Ovary (tissue), 9 donors: Measurements from ENCODE around the gene ARMH3. TPM values are rescaled to one million over a fixed set of nuclear protein-coding genes. Genes with fewer than 3 reads are reported as not detected.

Source experiments
- DNase-seq, 5 donors: peaks; one replicate each; pipeline ENCODE4 v3.0.0-alpha.2; 2019 to 2020
- H3K27ac ChIP-seq, 2 donors: fragments of 200-600 bp; one replicate each; pipeline versions ENCODE4 v1.5.1 to v1.8.0; 2019 to 2022
- H3K27me3 ChIP-seq: fragments of 200-600 bp; one replicate; pipeline ENCODE4 v1.8.0; 2022
- H3K36me3 ChIP-seq: fragments of 200-600 bp; sonication (generic); one replicate; pipeline ENCODE4 v1.5.1; 2019
- H3K4me1 ChIP-seq: one replicate; pipeline ENCODE4 v1.8.1; 2013; ENCODE audit warnings: mild to moderate bottlenecking, moderate library complexity; ENCODE audit not compliant: insufficient read depth
- H3K4me3 ChIP-seq: fragments of 200-600 bp; sonication (generic); one replicate; pipeline ENCODE4 v1.5.1; 2017
- H3K9me3 ChIP-seq, 2 donors: fragments of 200-600 bp in 1 of 2; sonication (generic) in 1 of 2; one replicate each; pipeline versions ENCODE4 v1.5.1 to v1.8.1; 2013 to 2019; ENCODE audit warnings: mild to moderate bottlenecking in 1 of 2, moderate library complexity in 1 of 2
- EP300 ChIP-seq: sonication (generic); formaldehyde crosslinking; IDR thresholded peaks from one replicate; pipeline ENCODE4 v1.6.1; 2017; ENCODE audit warnings: antibody characterized with exemption
- POLR2A ChIP-seq: fragments of 450-650 bp; IDR thresholded peaks from one replicate; pipeline ENCODE4 v1.6.1; 2017; ENCODE audit warnings: antibody characterized with exemption, mild to moderate bottlenecking, moderate library complexity
- whole genome bisulfite sequencing, 3 donors: extraction: QIAGEN DNeasy Blood & Tissue Kit in 1 of 3; methylation state at CpG; one replicate each; pipeline versions ENCODE4 v1.1.5 to v1.1.7; 2013 to 2017; 5-methylcytosine and 5-hydroxymethylcytosine counted together
- intact Hi-C, 4 donors: fragments of 100-400 bp; cut with DNase I; formaldehyde crosslinking; loops; one replicate each; pipeline versions ENCODE4 v1.11.0 to v1.15.1; 2022 to 2023
- polyA plus RNA-seq, 2 donors: library from polyadenylated mRNA; stranded (reverse); fragments of 200-250 nt in 1 of 2; fragments of 350-450 nt in 1 of 2; fragmentation: Illumina TruSeq in 1 of 2; extraction: RNeasy Lipid Tissue Mini Kit (QIAGEN cat#74804) in 1 of 2; gene quantifications; one replicate each; pipeline ENCODE4 v1.2.3, GENCODE V29; 2013 to 2014
- total RNA-seq, 7 donors: library from RNA; depleted of rRNA in 2 of 7; stranded (reverse); fragments of >200 nt in 2 of 7; fragmentation: NEBNext Ultra II Directional in 3 of 7; extraction: Animal tissue kit (Norgen Biotek cat#: 25700) in 3 of 7; gene quantifications; one replicate each; pipeline versions ENCODE4 v1.1.0 to v1.2.4, GENCODE V29; 2016 to 2023
- TF ChIP-seq, protein P1 (sequence below), 3 donors: fragments of 450-650 bp in 2 of 3; fragments of 200-600 bp in 1 of 3; IDR thresholded peaks; one replicate each; pipeline versions ENCODE4 v1.5.1 to v1.8.0; 2016 to 2022; ENCODE audit warnings: antibody characterized with exemption in 3 of 3, mild to moderate bottlenecking in 1 of 3
- donor health status: DM: no; HTN: no; CAD: no; lungs with moderate emphysema.
- donor health status: DM: no; HTN: no; CAD: no.
- donor health status: Bipolar disorder and iron deficiency.
- donor health status: DM: yes; HTN: yes; CAD: no.
- donor health status: DM: no; HTN: no; CAD: no.
- donor health status: DM: yes; HTN: yes; CAD: no.

ARMH3 gene
- total and polyA plus RNA-seq, 9 donors: 9.1 to 24.2 (median 18.1) TPM

- 88 to 95% (median 95%) methylated on average over 2 of the region's 2 CpGs for WGBS, 3 donors
- peaks cover 1% of the 10 kb centered on the region for H3K4me1 ChIP-seq
- DNase-seq: no peak
- no peaks in the 10 kb centered on the region for H3K27me3 ChIP-seq
- H3K4me3 ChIP-seq: no peak overlapping the region
- H3K27ac ChIP-seq: no peak overlapping the region
- H3K36me3 ChIP-seq: no peaks in the 10 kb centered on the region
- TF ChIP-seq EP300 (no peak), POLR2A (no peak)
- TF ChIP-seq, protein P1, sequence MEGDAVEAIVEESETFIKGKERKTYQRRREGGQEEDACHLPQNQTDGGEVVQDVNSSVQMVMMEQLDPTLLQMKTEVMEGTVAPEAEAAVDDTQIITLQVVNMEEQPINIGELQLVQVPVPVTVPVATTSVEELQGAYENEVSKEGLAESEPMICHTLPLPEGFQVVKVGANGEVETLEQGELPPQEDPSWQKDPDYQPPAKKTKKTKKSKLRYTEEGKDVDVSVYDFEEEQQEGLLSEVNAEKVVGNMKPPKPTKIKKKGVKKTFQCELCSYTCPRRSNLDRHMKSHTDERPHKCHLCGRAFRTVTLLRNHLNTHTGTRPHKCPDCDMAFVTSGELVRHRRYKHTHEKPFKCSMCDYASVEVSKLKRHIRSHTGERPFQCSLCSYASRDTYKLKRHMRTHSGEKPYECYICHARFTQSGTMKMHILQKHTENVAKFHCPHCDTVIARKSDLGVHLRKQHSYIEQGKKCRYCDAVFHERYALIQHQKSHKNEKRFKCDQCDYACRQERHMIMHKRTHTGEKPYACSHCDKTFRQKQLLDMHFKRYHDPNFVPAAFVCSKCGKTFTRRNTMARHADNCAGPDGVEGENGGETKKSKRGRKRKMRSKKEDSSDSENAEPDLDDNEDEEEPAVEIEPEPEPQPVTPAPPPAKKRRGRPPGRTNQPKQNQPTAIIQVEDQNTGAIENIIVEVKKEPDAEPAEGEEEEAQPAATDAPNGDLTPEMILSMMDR (IDR thresholded peaks at IDR 0.05): no peak
- intact Hi-C loops: no loop called here
- H3K9me3 ChIP-seq: no peaks in the 10 kb centered on the region
Measured at GRCh38 chr10:101967119-101967518, 88.9 kb downstream of the ARMH3 start.

GRCh38 chr10:101965075-101965765, 90.8 kb downstream of the ARMH3 start:
- TF ChIP-seq, protein P1 (IDR thresholded peaks at IDR 0.05): no peak
- TF ChIP-seq POLR2A: no peak
- TF ChIP-seq EP300: no peak
- DNase-seq: no peak
- WGBS, 3 donors: 22 to 31% (median 24%) methylated on average over 3 of the region's 3 CpGs
- Histone ChIP-seq H3K27ac (no peak overlapping the region), H3K4me1 (peaks cover 5% of the 10 kb centered on the region), H3K36me3 (no peaks in the 10 kb centered on the region), H3K27me3 (no peaks in the 10 kb centered on the region), H3K9me3 (no peaks in the 10 kb centered on the region), H3K4me3 (no peak overlapping the region)
- intact Hi-C loops: no loop called here

- H3K4me3 ChIP-seq: no peak overlapping the region
- peaks cover 4% of the 10 kb centered on the region for H3K4me1 ChIP-seq
- no peak overlapping the region for H3K27ac ChIP-seq
- no peaks in the 10 kb centered on the region for H3K27me3 ChIP-seq
- no peaks in the 10 kb centered on the region for H3K36me3 ChIP-seq
- WGBS, 3 donors: 56 to 75% (median 66%) methylated on average over 5 of the region's 5 CpGs
- no peaks in the 10 kb centered on the region for H3K9me3 ChIP-seq
- TF ChIP-seq, protein P1 (IDR thresholded peaks at IDR 0.05): no peak
- no peak for TF ChIP-seq EP300
- no peak for TF ChIP-seq POLR2A
- intact Hi-C loops: no loop called here
- peak in 1 of 5 donors; percentile 12 for DNase-seq
Measured at GRCh38 chr10:101961591-101962498, 94.1 kb downstream of the ARMH3 start.

DNA sequence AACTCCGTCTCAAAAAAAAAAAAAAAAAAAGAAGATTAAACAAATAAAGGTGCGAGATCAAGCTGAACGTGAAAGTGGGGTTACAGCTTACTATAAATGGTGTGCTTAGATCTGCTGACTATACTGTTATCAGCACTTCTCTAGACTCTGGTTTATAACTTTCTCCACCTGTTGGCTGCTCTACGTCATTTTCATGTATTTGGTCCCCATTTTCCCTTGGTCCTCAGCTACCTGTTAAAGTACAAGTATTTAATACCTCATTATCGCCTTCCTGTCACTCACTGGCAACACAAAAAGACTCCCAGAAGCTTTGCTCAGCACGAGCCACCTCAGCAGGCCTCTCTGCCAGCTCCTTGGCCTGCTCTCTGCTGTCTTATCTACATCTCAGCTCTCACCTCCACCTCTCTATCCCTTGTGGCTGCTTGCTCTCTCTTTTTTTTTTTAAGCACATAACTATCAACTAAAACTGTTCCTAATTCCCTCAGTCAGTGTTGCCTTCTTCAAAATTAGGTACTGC, 95.0 kb downstream of the ARMH3 start:
- Histone ChIP-seq H3K36me3 (no peaks in the 10 kb centered on the region), H3K27ac (no peak overlapping the region), H3K4me3 (no peak overlapping the region), H3K27me3 (no peaks in the 10 kb centered on the region), H3K4me1 (peaks cover 4% of the 10 kb centered on the region), H3K9me3 (no peaks in the 10 kb centered on the region)
- intact Hi-C loops: no loop called here
- 91 to 95% (median 93%) methylated on average over 6 of the region's 6 CpGs for WGBS, 3 donors
- TF ChIP-seq EP300: no peak
- TF ChIP-seq, protein P1 (IDR thresholded peaks at IDR 0.05): no peak
- no peak for TF ChIP-seq POLR2A
- DNase-seq: no peak
